ENCODE results near the gene PEG3.

GRCh38 chr19:56840451-56841192 lies at the start of gene PEG3, which contains the start of gene ZIM2:
- TF ChIP-seq CTCF (IDR thresholded peaks at IDR 0.05; ENCODE audit: low read depth, low read length, missing input control) = no peak
- TF ChIP-seq REST (IDR thresholded peaks at IDR 0.05) = no peak
- TF ChIP-seq MAX (IDR thresholded peaks at IDR 0.05) = no peak
- TF ChIP-seq RXRA (IDR thresholded peaks at IDR 0.05) = no peak
- no peak for TF ChIP-seq EGR1 (IDR thresholded peaks at IDR 0.05; ENCODE audit: low read depth in 2 of 2)
- no peak for TF ChIP-seq GABPA (IDR thresholded peaks at IDR 0.05 in 1 of 2, conservative IDR thresholded peaks at IDR 0.05 in 1 of 2)
- TF ChIP-seq SP1 (IDR thresholded peaks at IDR 0.05) = no peak
- TF ChIP-seq YY1 (IDR thresholded peaks at IDR 0.05) = no peak
- TF ChIP-seq RAD21 (IDR thresholded peaks at IDR 0.05) = no peak
- TF ChIP-seq TAF1 (conservative IDR thresholded peaks at IDR 0.05) = no peak
- TF ChIP-seq ZBTB33 (IDR thresholded peaks at IDR 0.05) = no peak
- TF ChIP-seq HNF4G (IDR thresholded peaks at IDR 0.05) = no peak
- TF ChIP-seq ATF3 (IDR thresholded peaks at IDR 0.05) = no peak
- TF ChIP-seq FOXA1 (IDR thresholded peaks at IDR 0.05) = no peak

Data from liver (tissue), 3 donors.